Parathyroid adenoma (tissue), 2 donors: Measurements from ENCODE around the gene USP37.

Experiments used
- H2AFZ ChIP-seq: fragments of 300-600 bp; sonication (generic); one replicate; pipeline ENCODE4 v1.7.0; 2017; ENCODE audit warnings: antibody characterized with exemption, mild to moderate bottlenecking
- H3K27ac ChIP-seq: fragments of 300-600 bp; sonication (generic); one replicate; pipeline ENCODE4 v1.7.0; 2017
- H3K27me3 ChIP-seq: fragments of 300-600 bp; sonication (generic); one replicate; pipeline ENCODE4 v1.7.0; 2017; ENCODE audit warnings: low read length; ENCODE audit not compliant: control insufficient read depth, insufficient read depth
- H3K36me3 ChIP-seq: fragments of 300-600 bp; sonication (generic); one replicate; pipeline ENCODE4 v1.7.0; 2017; ENCODE audit warnings: low read length; ENCODE audit not compliant: control insufficient read depth, insufficient read depth
- H3K4me1 ChIP-seq: fragments of 300-600 bp; sonication (generic); one replicate; pipeline ENCODE4 v1.7.0; 2017; ENCODE audit warnings: control low read depth
- H3K4me2 ChIP-seq: fragments of 300-600 bp; sonication (generic); one replicate; pipeline ENCODE4 v1.7.0; 2017; ENCODE audit warnings: low read length
- H3K4me3 ChIP-seq: fragments of 300-600 bp; sonication (generic); one replicate; pipeline ENCODE4 v1.7.0; 2017; ENCODE audit warnings: low read depth, low read length
- H3K79me2 ChIP-seq: fragments of 300-600 bp; sonication (generic); one replicate; pipeline ENCODE4 v1.7.0; 2017; ENCODE audit warnings: control low read depth
- H3K9ac ChIP-seq: fragments of 300-600 bp; sonication (generic); one replicate; pipeline ENCODE4 v1.7.0; 2017; ENCODE audit warnings: mild to moderate bottlenecking
- H3K9me3 ChIP-seq: fragments of 300-600 bp; sonication (generic); one replicate; pipeline ENCODE4 v1.7.0; 2017; ENCODE audit warnings: low read length; ENCODE audit not compliant: control insufficient read depth
- TF ChIP-seq, protein P1 (sequence below): fragments of 300-600 bp; sonication (generic); IDR thresholded peaks from one replicate; pipeline ENCODE4 v1.7.0; 2017; ENCODE audit warnings: antibody characterized with exemption, mild to moderate bottlenecking
- donor health status: primary hyperparathyroidism.

The USP37 gene, protein sequence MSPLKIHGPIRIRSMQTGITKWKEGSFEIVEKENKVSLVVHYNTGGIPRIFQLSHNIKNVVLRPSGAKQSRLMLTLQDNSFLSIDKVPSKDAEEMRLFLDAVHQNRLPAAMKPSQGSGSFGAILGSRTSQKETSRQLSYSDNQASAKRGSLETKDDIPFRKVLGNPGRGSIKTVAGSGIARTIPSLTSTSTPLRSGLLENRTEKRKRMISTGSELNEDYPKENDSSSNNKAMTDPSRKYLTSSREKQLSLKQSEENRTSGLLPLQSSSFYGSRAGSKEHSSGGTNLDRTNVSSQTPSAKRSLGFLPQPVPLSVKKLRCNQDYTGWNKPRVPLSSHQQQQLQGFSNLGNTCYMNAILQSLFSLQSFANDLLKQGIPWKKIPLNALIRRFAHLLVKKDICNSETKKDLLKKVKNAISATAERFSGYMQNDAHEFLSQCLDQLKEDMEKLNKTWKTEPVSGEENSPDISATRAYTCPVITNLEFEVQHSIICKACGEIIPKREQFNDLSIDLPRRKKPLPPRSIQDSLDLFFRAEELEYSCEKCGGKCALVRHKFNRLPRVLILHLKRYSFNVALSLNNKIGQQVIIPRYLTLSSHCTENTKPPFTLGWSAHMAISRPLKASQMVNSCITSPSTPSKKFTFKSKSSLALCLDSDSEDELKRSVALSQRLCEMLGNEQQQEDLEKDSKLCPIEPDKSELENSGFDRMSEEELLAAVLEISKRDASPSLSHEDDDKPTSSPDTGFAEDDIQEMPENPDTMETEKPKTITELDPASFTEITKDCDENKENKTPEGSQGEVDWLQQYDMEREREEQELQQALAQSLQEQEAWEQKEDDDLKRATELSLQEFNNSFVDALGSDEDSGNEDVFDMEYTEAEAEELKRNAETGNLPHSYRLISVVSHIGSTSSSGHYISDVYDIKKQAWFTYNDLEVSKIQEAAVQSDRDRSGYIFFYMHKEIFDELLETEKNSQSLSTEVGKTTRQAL

DNA sequence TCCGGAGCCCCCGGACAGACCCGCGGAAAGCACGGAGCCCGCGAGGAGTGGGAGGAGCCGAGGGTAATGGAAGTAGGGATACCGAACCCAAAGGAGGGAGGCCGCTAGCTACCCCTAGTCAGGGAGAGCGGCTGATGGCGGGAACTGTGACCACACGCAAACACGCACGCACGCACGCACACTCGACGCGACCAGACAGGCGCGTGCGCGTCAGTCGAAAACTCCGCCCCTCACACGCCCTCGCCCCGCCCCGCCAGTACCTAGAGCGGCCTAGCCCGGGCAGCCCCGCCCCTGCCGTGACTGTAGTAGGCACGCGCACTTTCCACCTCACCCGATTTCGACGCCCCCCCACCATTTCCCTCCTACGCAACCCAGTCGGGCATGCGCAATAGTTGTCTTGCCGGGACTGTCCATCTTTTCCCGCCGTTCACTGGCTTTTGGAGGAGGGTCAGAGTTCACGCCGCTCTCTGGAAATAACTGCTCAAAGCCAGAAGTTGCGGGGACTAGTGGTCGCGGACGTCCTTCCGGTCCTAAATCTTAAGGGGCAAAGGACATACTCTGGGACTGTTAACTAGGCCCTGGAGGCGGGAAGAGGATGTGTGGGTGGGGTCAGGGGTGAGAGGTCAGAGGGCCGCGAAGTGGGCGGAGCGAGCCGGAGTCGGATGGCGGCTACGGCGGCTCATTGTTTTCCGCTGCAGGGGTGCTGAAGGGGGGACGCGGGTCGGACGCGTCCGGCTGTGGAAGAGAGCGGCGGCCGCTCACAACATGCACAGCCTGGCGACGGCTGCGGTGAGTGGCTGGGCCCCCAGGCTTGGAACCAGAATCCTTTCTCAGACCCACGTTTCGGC lies at the start of gene USP37, which contains the start of gene CNOT9:
Gene USP37, minus strand, starts transcription at position 162 of the 848 bp plus-strand sequence. CDS start 9,698 bp downstream, outside the sequence.
Gene CNOT9, plus strand, starts transcription at position 650 of the 848 bp plus-strand sequence. Its CDS starts 116 bp downstream, at position 766.
- peak within 1 kb of the TSS; percentile 72 for H3K4me3 ChIP-seq
- peaks cover 32% of the 10 kb centered on the region for H3K79me2 ChIP-seq
- H3K27ac ChIP-seq = peak within 1 kb of the TSS; percentile 95
- H3K36me3 ChIP-seq = no peaks in the 10 kb centered on the region
- peaks cover 17% of the 10 kb centered on the region for H3K4me1 ChIP-seq
- H3K4me2 ChIP-seq = peak within 1 kb of the TSS; percentile 90
- H3K9me3 ChIP-seq = no peaks in the 10 kb centered on the region
- peak within 1 kb of the TSS; percentile 85 for H3K9ac ChIP-seq
- TF ChIP-seq, protein P1, sequence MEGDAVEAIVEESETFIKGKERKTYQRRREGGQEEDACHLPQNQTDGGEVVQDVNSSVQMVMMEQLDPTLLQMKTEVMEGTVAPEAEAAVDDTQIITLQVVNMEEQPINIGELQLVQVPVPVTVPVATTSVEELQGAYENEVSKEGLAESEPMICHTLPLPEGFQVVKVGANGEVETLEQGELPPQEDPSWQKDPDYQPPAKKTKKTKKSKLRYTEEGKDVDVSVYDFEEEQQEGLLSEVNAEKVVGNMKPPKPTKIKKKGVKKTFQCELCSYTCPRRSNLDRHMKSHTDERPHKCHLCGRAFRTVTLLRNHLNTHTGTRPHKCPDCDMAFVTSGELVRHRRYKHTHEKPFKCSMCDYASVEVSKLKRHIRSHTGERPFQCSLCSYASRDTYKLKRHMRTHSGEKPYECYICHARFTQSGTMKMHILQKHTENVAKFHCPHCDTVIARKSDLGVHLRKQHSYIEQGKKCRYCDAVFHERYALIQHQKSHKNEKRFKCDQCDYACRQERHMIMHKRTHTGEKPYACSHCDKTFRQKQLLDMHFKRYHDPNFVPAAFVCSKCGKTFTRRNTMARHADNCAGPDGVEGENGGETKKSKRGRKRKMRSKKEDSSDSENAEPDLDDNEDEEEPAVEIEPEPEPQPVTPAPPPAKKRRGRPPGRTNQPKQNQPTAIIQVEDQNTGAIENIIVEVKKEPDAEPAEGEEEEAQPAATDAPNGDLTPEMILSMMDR = no peak
- H2AFZ ChIP-seq = peak within 1 kb of the TSS; percentile 95
- H3K27me3 ChIP-seq = no peaks in the 10 kb centered on the region

DNA sequence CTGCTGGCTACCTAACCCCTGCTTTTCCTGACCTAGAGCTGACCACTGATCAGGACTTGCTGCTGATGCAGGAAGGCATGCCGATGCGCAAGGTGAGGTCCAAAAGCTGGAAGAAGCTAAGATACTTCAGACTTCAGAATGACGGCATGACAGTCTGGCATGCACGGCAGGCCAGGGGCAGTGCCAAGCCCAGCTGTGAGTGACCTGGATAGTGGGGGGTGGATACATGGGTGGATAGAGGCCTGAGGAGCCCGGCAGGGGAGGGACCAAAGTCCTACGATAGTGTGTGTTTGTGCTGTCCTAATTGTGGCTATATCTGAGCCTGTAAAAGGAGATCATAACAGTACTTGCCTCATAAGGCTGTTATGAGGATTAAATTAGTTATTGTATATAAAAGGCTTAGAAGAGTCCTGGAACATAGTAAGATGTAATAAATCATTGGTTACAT lies 47.7 kb upstream of the USP37 start:
- Histone ChIP-seq H3K9me3 (no peaks in the 10 kb centered on the region), H3K4me1 (no peaks in the 10 kb centered on the region), H3K4me2 (no peak overlapping the region), H3K36me3 (no peaks in the 10 kb centered on the region), H3K4me3 (no peak overlapping the region), H3K27me3 (no peaks in the 10 kb centered on the region), H3K9ac (no peak overlapping the region), H2AFZ (no peak overlapping the region), H3K27ac (no peak overlapping the region), H3K79me2 (no peaks in the 10 kb centered on the region)
- TF ChIP-seq, protein P1 = no peak

DNA sequence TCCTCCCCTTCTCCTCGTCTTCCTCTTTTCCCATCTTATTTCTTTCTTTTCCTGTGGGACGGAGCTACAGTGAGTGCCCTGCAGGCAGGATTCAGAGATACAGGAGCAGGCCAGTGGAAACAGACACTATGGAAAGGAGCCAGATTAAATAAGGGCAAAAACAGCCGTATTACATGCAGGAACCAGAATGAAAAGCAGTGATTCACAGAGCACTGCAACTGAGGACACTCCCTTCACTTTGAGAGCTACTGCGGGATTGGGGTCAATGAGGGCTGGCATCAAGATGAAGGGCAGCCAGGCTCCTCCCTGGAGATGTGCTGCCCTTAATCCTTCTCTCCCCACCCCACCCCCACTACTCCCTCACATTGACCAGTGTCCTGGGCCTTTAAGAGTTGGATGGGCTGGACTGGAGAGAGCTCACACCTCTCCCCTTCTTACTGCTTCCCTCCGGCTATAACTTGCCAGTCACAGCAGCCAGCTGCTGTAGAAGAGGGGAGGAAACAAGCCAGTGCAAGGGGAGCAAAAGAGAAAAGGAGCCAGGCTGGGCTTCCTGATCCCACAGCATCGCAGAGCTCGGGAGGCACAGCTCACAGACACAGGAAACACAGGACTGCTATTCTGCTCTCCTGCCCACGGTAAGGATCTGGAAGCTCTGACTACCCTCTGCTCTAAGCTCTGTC lies 39.4 kb upstream of the USP37 start, which contains the start of gene PLCD4:
Gene PLCD4, plus strand, starts transcription at position 464 of the 680 bp plus-strand sequence. CDS start 7,841 bp downstream, outside the sequence.
- Histone ChIP-seq H3K79me2 (no peaks in the 10 kb centered on the region), H2AFZ (peak within 1 kb of the TSS; percentile 94), H3K4me2 (peak within 1 kb of the TSS; percentile 67), H3K9me3 (no peaks in the 10 kb centered on the region), H3K4me1 (peaks cover 23% of the 10 kb centered on the region), H3K9ac (no peak within 1 kb of the TSS), H3K27me3 (no peaks in the 10 kb centered on the region), H3K4me3 (peak within 1 kb of the TSS; percentile 25), H3K36me3 (no peaks in the 10 kb centered on the region), H3K27ac (peak within 1 kb of the TSS; percentile 67)
- TF ChIP-seq, protein P1 = no peak

DNA sequence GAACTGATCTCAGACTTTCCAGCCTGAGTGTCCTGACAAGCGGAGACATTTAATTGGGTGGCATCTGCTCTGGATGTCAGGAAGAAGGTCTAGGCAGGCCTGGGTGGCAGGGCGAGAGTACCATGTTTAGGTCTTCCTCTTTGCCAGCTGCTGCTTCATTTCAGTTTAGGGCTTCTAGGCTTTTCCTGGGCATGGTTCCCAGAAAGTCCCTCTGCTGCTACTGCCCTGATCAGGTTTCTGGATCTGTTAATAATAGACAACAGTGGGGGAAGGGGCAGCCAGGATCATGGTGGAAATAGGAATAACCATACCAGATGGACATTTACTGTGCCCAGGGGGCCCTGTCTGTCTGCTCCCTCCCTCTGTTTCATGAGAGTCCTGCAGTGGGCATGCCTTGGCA lies 37.3 kb upstream of the USP37 start:
- no peaks in the 10 kb centered on the region for H3K36me3 ChIP-seq
- H3K4me3 ChIP-seq = no peak overlapping the region
- no peaks in the 10 kb centered on the region for H3K27me3 ChIP-seq
- no peak overlapping the region for H3K27ac ChIP-seq
- H3K9me3 ChIP-seq = no peaks in the 10 kb centered on the region
- peaks cover 23% of the 10 kb centered on the region for H3K4me1 ChIP-seq
- peak overlapping the region; percentile 86 for H2AFZ ChIP-seq
- no peak overlapping the region for H3K9ac ChIP-seq
- TF ChIP-seq, protein P1 = no peak
- H3K4me2 ChIP-seq = peak overlapping the region; percentile 55
- no peaks in the 10 kb centered on the region for H3K79me2 ChIP-seq
